Suprapubic skin (tissue), 4 donors: Measurements from ENCODE around the gene NR2E1. TPM values are rescaled to one million over a fixed set of nuclear protein-coding genes. Genes with fewer than 3 reads are reported as not detected.

Source experiments
- DNase-seq, 2 donors: peaks; one replicate each; pipeline ENCODE4 v3.0.0-alpha.2; 2019; ENCODE audit warnings: low spot score in 2 of 2
- H3K27ac ChIP-seq: fragments of 200-600 bp; sonication (generic); one replicate; pipeline ENCODE4 v1.5.1; 2019
- H3K27me3 ChIP-seq: fragments of 200-600 bp; sonication (generic); one replicate; pipeline ENCODE4 v1.5.1; 2019
- H3K36me3 ChIP-seq: fragments of 200-600 bp; sonication (generic); one replicate; pipeline ENCODE4 v1.5.1; 2019
- H3K4me1 ChIP-seq: fragments of 200-600 bp; sonication (generic); one replicate; pipeline ENCODE4 v1.5.1; 2019
- H3K4me3 ChIP-seq: fragments of 200-600 bp; sonication (generic); one replicate; pipeline ENCODE4 v1.5.1; 2019; ENCODE audit warnings: mild to moderate bottlenecking
- H3K9me3 ChIP-seq: fragments of 200-600 bp; sonication (generic); one replicate; pipeline ENCODE4 v1.5.1; 2019
- CTCF ChIP-seq, 2 donors: fragments of 200-600 bp in 1 of 2; fragments of 450-650 bp in 1 of 2; sonication (generic) in 1 of 2; IDR thresholded peaks; one replicate each; pipeline ENCODE4 v1.5.1; 2016 to 2019; ENCODE audit warnings: antibody characterized with exemption in 2 of 2, mild to moderate bottlenecking in 1 of 2, moderate library complexity in 1 of 2
- EP300 ChIP-seq: sonication (generic); formaldehyde crosslinking; IDR thresholded peaks from one replicate; pipeline ENCODE4 v1.6.1; 2017; ENCODE audit warnings: antibody characterized with exemption
- POLR2A ChIP-seq, 2 donors: fragments of 450-650 bp; IDR thresholded peaks; one replicate each; pipeline ENCODE4 v1.6.1; 2017; ENCODE audit warnings: antibody characterized with exemption in 2 of 2, mild to moderate bottlenecking in 2 of 2, moderate library complexity in 2 of 2
- POLR2AphosphoS5 ChIP-seq, 3 donors: sonication (generic); formaldehyde crosslinking; IDR thresholded peaks; one replicate each; pipeline ENCODE4 v1.6.1; 2017; ENCODE audit warnings: antibody characterized with exemption in 3 of 3
- WGBS: methylation state at CpG from one replicate; pipeline ENCODE4 v1.1.5; 2018; 5-methylcytosine and 5-hydroxymethylcytosine counted together
- total RNA-seq, 4 donors: library from RNA; depleted of rRNA; stranded (reverse); fragments of >200 nt; gene quantifications; one replicate each; pipeline ENCODE4 v1.1.0, GENCODE V29; 2016

NR2E1 gene
- total RNA-seq, 4 donors from 2014 or later: 0.38 TPM; not detected in 3

- WGBS: 9% methylated on average over 40 of the region's 58 CpGs
- Histone ChIP-seq H3K9me3 (no peaks in the 10 kb centered on the region), H3K4me1 (peaks cover 77% of the 10 kb centered on the region), H3K4me3 (peak overlapping the region; percentile 38), H3K27me3 (peaks cover 100% of the 10 kb centered on the region), H3K27ac (no peak overlapping the region), H3K36me3 (no peaks in the 10 kb centered on the region)
- TF ChIP-seq POLR2AphosphoS5 (IDR thresholded peaks at IDR 0.05): no peak
- TF ChIP-seq POLR2A (IDR thresholded peaks at IDR 0.05): no peak
- TF ChIP-seq EP300: no peak
- TF ChIP-seq CTCF (IDR thresholded peaks at IDR 0.05): no peak
- DNase-seq: no peak
Measured at GRCh38 chr6:108166664-108167448, 1.0 kb downstream of the NR2E1 start.

- Histone ChIP-seq H3K27ac (no peak overlapping the region), H3K27me3 (peaks cover 100% of the 10 kb centered on the region), H3K9me3 (no peaks in the 10 kb centered on the region), H3K36me3 (no peaks in the 10 kb centered on the region), H3K4me3 (peak overlapping the region; percentile 38), H3K4me1 (peaks cover 77% of the 10 kb centered on the region)
- WGBS: 35% methylated on average over 19 of the region's 35 CpGs
- no peak for DNase-seq
- TF ChIP-seq EP300 (no peak), CTCF (IDR thresholded peaks at IDR 0.05) (no peak), POLR2AphosphoS5 (IDR thresholded peaks at IDR 0.05) (no peak)
Measured at GRCh38 chr6:108167449-108168089, 1.7 kb downstream of the NR2E1 start.

- no peaks in the 10 kb centered on the region for H3K9me3 ChIP-seq
- TF ChIP-seq EP300 (no peak), POLR2A (IDR thresholded peaks at IDR 0.05) (no peak), CTCF (IDR thresholded peaks at IDR 0.05) (no peak), POLR2AphosphoS5 (IDR thresholded peaks at IDR 0.05) (no peak)
- DNase-seq: no peak
- H3K27ac ChIP-seq: no peak overlapping the region
- H3K36me3 ChIP-seq: no peaks in the 10 kb centered on the region
- 32% methylated on average over 16 of the region's 23 CpGs for WGBS
- peaks cover 76% of the 10 kb centered on the region for H3K4me1 ChIP-seq
- H3K4me3 ChIP-seq: peak overlapping the region; percentile 38
- H3K27me3 ChIP-seq: peaks cover 99% of the 10 kb centered on the region
Measured at GRCh38 chr6:108168090-108168463, 2.3 kb downstream of the NR2E1 start.

GRCh38 chr6:108168501-108169463, 3.0 kb downstream of the NR2E1 start:
- H3K27ac ChIP-seq: no peak overlapping the region
- no peaks in the 10 kb centered on the region for H3K36me3 ChIP-seq
- TF ChIP-seq CTCF (IDR thresholded peaks at IDR 0.05) (no peak), EP300 (no peak), POLR2A (IDR thresholded peaks at IDR 0.05) (no peak), POLR2AphosphoS5 (IDR thresholded peaks at IDR 0.05) (no peak)
- H3K4me3 ChIP-seq: peak overlapping the region; percentile 38
- H3K27me3 ChIP-seq: peaks cover 99% of the 10 kb centered on the region
- H3K9me3 ChIP-seq: no peaks in the 10 kb centered on the region
- 3% methylated on average over 40 of the region's 63 CpGs for WGBS
- no peak for DNase-seq
- peaks cover 69% of the 10 kb centered on the region for H3K4me1 ChIP-seq
